GM12874 (cell line): ENCODE data around the gene CCDC175.

ENCODE experiments used
- TF ChIP-seq, protein P1 (sequence below): IDR thresholded peaks from 2 replicates; pipeline ENCODE4 v1.5.1; 2011; ENCODE audit warnings: low read depth, mild to moderate bottlenecking, control low read depth, low read length, moderate library complexity; ENCODE audit not compliant: insufficient read depth

CCDC175 gene

DNA sequence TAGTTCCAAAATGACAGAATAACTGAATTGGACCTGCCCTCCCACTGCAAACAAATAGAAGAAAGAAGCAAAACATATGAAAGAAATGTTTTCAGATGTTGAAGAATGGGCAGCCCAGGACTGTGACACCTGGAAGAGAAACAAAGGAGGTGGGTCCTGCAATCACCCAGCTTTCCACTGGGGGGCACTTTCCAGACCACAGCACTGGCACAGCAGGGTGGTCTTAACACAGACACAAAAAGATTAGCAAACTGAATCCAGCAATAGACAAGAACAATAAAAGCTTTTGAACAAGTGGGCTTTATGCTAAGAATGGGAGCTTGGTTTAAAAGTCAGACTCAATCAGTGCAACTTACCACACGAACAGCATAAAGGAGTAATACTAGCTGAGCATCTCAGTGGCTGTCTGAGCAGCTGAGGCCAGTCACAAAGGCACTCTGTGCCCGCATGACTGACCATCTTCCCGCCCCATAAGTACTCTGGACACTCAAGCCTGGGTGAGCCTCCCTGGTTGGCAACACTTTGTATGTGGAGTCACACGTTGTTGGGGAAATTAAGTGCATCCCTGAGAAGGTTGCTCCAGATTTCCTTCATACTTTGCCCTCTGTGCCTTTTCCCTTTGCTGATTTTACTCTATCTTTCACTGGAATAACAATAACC is 64.6 kb downstream of the CCDC175 start:
- TF ChIP-seq, protein P1, sequence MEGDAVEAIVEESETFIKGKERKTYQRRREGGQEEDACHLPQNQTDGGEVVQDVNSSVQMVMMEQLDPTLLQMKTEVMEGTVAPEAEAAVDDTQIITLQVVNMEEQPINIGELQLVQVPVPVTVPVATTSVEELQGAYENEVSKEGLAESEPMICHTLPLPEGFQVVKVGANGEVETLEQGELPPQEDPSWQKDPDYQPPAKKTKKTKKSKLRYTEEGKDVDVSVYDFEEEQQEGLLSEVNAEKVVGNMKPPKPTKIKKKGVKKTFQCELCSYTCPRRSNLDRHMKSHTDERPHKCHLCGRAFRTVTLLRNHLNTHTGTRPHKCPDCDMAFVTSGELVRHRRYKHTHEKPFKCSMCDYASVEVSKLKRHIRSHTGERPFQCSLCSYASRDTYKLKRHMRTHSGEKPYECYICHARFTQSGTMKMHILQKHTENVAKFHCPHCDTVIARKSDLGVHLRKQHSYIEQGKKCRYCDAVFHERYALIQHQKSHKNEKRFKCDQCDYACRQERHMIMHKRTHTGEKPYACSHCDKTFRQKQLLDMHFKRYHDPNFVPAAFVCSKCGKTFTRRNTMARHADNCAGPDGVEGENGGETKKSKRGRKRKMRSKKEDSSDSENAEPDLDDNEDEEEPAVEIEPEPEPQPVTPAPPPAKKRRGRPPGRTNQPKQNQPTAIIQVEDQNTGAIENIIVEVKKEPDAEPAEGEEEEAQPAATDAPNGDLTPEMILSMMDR = peak; percentile 58; the same call in 1 of the 2 replicates

DNA sequence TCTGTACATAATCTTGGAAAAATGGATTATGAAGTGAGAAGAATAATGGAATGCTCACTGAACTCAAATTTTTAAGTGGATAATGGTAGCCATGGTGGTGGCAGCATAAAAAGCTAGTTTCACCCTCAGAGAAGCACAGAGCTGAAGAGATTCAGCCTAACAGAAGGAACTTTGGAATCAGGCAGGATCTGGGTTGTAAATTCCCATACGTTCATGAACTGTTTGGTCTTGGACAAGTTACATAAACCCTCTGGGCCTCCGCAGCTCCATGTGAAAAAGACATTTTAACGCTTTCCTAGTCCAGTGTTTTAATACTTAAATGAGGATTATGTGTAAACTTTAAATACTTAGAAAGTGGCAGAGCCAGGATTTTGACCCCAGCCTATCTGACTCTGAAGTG is 65.6 kb downstream of the CCDC175 start:
- TF ChIP-seq, protein P1 = no peak

DNA sequence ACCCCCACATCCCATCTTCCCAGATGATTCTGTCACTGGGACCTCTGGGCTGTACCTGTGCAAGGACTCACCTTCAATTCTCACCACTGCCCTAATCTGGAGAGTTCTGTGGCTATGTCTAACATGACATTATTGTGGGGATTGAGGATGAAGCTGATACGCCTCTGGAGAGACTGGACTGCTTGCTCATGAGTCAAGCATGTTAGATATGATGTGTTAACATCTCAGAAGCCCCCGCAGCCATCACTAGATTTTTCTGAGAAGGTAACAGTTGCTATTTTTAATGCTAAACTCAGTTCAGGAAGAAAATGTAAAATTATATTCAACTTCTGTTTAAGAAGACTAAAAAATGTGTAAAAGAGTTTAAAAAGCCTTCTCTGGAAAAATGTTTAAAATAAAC is 66.6 kb downstream of the CCDC175 start:
- TF ChIP-seq, protein P1 = no peak

DNA sequence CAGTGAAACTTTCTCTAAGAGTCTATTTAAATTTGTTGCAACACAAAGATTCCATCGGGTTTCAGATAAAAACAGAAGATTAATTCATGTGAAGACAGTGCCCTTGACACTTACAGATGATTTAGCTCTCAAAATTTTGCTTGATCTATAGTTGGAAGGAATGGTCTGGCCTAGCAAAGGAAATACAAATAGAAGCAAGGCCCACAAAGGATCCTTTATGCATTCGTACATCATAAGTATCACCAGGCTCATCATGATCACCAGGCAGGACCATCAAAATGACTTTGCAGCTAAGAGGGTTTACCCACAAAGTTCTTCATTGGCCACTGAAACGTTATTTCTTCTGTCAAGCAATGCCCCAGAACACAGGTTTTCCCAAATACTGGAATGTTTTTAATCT is 67.5 kb downstream of the CCDC175 start:
- TF ChIP-seq, protein P1 = no peak

DNA sequence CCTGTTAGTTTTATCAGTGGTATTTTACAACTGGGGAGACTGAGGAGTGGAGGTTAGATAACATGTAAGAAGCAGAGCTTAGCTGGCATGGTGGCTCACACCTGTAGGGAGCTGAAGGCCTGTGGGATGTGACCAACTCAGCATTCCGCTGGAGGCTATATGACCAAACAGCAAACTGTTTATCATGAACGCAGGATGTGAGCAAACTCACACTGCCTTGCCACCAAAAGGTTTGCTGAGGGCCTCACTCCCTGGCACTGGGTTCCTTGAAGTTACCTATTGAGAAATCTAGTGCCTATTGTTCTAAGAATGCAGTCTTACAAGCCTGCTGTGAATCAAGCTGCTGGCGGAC is 68.9 kb downstream of the CCDC175 start:
- TF ChIP-seq, protein P1 = no peak

DNA sequence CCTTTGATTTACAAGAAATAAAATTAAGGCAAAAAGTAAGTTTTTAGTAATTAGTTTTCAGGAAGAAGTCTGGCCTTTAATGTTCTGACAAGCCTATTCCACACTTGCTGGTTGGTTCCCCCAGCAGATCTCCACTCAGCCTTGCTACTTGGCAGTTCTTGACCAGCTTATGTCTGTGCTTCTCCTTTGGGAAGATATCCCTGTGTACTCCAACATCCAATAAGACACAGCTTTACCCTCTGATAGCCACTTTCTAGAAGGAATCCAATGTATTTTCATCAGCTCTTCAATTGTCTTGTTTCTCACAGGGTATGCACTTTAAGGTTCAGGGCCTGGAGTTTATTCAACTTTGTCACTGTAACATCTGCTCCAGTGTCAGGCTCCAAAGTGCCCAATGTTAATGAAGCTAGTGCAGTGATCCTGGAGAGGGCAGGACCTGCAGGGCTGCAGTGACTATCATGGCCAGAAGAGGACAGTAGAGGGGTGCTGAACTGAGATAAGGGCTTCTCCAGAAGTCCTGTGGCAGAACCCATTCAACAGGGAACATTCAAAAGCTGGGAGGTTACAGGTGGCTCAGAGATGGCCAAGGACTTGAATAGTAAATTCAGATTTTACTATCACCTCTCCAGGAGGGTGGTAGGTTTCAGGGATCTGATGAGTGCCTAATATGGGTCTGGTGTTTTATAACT is 69.4 kb downstream of the CCDC175 start:
- TF ChIP-seq, protein P1 = peak; percentile 93

DNA sequence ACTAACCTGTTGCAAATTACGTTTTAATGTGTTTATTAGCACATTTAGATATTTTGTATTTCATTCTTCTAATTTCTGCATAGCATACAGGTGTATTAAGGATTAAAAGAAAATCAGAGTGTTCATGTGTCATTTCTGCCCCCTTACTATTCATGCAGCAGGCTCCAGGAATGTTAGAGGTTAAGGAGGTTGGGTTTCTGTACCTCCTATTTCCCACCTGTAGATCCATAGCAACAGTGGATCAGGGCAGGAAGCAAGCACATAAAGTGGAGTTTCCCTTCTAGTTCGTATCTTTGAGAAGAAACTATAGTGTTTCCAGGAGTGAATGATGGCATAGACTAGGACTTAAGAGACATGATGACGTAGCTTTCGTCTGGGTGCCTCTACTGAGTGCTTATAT is 73.4 kb downstream of the CCDC175 start:
- TF ChIP-seq, protein P1 = no peak
